Peyer's patch (tissue), 4 donors: ENCODE results near the gene FRYL.

Source experiments
- CTCF ChIP-seq, 6 experiments: fragments of 450-650 bp in 4 of 6; fragments of 200-600 bp in 2 of 6; sonication (generic) in 1 of 6; IDR thresholded peaks; one replicate each; pipeline ENCODE4 v1.5.1; 2017 to 2019; ENCODE audit warnings: antibody characterized with exemption in 6 of 6, mild to moderate bottlenecking in 3 of 6, moderate library complexity in 1 of 6
- POLR2A ChIP-seq, 2 donors: fragments of 450-650 bp; IDR thresholded peaks; one replicate each; pipeline ENCODE4 v1.5.1; 2017; ENCODE audit warnings: antibody characterized with exemption in 2 of 2, mild to moderate bottlenecking in 2 of 2, moderate library complexity in 2 of 2

- TF ChIP-seq CTCF (IDR thresholded peaks at IDR 0.05) (no peak), POLR2A (IDR thresholded peaks at IDR 0.05) (no peak)
These were observed 52.2 kb downstream of the FRYL start for GRCh38 chr4:48727666-48728459.
